GM18909 (cell line): ENCODE results near the gene GUCA2B.

ENCODE experiments used
- ATAC-seq: cut with Tn5 transposase; IDR thresholded peaks from one replicate; pipeline ENCODE4 v1.9.1; 2021; ENCODE audit warnings: mild to moderate bottlenecking; ENCODE audit not compliant: unreplicated experiment, poor library complexity

The GUCA2B gene

DNA sequence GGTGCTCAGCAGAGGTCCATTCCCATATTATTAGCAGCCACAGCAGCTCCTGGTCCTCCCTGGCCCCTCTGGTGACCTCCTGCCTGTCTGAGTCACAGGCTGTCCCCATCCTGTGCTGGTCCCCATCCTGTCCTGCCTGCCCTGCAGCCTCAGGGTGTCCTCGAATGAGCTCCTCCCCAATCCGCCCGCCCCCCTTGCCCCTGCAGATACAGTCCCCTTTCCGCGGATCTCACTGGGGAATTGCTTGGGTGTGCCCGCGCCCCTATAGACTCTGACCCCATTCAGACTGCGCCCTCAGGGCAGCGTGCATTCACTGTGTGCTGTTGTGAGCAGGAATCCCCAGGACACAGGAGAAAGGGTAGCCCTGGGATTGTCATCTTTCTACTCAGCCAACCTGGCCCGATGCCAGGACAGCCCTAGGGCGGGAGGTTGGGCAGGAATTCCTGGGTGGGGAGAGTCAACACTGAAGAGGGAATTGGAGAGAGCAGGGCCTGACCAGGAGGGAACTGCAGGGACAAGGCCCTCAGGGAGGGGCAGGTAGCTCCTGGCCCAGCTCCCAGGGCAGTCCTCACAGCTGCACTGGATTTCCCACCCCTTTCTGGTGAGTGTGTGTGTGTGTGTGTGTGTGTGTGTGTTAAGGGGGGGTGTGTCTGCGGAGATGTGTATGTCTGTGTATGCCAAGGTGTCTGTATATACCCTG, 12.5 kb downstream of the GUCA2B start:
- no peak for ATAC-seq

DNA sequence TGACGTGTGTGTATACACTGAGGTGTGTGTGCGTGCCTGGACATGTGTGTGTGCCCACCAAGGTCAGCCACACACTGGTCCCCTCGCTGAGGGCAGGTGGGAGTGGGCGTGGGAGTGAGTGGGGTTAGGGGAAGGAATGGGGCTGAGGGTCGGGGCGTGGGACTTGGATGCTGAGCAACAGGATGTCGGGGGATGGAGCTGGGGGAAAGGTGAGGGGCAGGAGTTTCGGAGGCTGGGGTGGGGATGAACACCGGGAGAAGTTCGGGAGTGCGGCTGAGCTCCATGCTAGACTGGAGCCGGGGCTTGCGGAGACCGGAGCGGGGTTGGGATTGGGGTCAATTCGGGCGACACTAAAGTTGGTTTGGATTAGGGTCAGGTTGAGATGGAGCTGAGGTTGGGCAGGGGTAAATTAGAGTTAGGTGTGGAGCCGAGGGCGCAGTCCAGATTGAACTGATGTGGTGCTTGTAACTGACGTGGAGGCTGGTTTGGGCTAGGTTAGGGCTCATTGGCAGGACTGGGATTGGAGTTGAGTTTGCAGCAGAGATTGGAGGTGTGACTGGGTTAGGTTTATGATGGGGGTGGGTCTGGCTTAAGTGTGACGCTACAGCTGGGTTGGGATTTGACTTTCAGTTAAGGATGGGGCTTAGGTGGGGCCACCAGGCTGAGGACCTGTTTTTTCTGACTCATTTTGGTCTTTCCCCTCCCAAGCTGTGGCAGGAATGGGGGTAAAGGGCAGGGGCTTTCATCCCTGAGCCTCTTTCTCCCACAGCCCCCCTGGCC, 14.6 kb downstream of the GUCA2B start:
- no peak for ATAC-seq

DNA sequence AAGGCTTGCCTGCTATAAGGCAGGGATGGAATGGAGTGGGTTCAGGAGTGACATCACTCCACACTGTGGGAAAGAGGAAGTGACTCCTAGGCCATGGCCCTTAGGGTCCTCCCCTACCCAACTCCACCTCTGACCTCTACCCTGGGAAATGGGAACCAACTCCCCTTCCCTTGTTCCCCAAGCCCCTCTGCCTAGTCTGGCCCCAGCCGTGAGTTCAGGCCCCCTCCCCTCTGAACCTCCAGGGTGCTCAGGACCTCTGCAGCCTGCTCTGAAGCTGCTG, 15.1 kb downstream of the GUCA2B start:
- ATAC-seq: no peak

DNA sequence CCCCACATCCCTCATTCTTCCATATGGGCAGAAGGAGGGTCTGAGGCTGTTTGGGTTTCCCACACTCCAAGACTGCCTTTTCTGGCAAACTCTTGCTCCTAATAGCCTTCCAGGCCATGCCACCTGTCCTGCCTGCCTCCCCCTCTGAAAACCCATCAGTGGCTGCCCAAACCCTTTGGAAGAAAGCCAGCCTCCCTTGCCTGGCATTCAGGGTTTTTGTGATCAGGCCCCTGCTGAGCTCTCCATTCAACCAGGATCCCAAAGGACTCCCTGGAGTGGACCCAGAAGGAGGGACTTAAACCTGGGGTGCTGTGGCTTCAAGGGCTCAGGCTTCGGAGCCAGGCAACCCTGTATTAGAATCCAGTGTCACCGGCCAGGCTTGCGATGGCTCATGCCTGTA, 15.6 kb downstream of the GUCA2B start:
- no peak for ATAC-seq

DNA sequence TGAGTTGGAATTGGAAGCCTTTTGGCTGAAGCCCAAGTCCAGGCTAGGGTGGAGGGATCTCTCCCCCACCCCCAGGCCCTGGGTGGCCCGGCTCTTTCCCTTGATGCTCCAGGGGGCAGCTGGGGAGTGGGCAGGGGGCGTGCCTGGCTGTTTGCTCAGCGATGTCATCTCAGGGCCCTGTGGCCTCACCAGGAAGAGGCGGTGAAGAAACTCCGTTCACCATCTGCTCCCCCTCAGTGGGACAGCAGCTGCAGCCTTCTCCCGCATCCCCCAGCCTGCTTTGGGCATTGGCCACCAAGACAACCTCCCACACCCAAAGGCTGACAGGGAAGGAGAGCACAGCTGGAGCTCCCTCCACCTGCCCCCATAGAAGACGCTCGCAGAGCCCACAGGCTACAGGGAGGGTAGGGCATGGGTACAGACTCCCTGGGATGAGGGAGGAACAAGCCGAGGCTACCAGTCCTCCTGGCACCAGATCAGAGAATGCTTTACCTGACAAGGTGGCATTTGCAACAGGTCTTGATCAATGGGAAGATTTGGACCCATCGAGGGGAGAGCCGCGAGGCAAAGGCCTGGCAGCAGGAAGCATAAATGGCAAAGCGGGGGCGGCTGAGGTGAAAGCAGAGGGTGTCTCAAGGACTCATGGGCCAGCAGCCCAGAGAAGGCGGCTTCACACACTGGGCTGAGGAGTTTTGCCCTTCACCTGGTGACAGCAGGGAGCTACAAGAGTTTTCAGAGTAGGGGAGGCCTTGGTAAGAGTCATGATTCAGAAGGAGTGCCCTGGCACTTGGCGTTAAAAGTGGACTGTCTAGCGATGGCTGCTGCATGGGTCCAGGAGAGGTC, 17.8 kb downstream of the GUCA2B start:
- ATAC-seq: no peak

DNA sequence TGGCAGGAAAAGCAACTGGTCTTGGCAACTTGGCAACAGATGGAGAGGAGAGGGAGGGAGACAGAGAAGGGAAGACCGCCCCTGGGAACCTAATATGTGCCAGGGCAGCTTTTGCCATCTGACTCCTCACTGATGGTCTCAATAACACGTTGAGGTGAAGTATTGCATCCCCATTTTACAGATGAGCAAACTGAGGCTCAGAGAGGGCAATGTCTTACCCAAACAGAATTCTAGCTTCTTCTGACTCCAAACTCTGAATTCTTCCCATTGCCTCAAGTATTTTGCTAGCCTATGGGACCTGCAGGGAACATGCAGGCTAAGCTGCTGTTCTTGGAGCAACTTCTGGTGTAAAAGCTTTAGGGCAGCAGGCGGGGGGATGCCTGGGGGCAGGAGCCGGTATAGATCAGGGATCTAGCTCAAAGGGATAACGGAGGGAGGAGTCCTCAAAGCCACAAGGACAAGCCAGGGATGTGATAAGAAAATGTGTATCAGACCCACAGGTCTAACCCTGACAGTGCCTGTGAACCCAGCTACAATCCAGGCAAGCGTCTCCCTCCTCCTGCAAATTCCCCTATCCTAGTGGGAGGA, 18.6 kb downstream of the GUCA2B start:
- no peak for ATAC-seq

DNA sequence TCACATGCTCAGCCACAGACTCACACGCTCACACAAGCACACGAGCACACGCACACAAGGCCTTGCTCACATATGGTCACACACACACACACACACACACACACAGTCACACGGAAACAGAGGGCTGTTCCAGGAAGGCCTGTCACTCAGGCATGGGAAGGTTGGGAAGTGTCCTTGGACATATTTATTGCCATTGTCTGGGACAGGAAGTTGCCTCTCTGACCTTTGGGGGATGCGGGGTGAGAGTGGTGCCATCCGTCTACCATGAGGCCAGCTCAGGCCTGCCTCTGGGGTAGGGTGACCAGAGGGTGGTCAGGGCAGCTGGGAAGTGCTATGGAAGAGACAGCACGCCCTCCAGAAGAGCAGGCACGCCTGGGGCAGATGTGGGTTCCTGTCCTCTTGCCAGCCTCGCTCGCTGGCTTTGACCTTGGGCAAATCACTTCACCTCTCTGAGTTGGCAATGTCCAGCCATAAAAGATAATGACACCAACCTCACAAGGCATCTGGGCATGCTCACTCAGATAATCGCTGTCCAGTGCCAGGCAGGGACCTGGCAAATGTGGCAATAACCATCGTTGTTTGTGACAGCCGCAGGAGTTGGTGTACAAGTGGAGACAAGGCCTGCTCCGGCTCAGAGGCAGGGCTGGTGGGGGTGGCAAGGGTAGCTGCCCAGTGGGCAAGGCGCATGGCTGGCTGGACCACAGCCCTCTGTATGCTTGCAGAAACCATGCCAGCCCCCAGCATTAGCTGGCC, 19.3 kb downstream of the GUCA2B start:
- ATAC-seq: no peak

DNA sequence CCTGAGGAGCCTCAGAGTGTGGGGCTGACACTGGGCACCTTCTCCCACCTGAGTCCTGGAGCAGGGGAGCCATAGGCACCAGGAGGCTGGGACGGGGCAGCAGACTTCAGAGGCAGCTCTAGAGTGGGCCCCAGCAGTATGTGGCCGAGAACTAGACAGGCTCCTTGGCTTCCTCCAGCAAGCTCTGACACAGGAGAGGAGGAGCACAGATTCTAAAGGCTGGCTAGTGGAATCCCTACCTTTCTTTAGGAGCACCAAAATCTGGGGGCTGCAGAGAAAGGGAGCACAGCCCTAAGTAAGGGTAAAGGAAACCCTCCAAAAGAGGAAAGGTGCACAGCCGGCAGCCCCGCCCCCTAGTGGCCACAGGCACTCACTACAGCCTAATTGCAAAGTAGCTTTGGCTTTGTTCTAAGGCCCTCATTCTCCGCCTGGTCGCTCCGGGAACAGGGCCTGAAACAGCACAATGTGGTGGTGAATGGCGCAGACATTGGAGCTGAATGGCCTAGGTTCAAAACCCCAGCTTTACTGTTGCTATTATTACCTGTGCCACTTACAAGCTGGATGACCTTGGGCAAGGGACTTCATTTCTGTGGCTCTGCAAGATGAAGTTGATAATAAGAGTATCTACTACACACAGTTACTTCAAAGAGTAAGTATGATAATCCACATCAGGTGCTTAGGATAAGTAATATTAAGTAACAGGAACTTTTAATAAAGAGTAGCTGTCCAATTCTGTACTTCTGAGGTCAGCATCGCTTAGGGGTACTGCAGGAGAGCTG, 20.1 kb downstream of the GUCA2B start:
- ATAC-seq: no peak

DNA sequence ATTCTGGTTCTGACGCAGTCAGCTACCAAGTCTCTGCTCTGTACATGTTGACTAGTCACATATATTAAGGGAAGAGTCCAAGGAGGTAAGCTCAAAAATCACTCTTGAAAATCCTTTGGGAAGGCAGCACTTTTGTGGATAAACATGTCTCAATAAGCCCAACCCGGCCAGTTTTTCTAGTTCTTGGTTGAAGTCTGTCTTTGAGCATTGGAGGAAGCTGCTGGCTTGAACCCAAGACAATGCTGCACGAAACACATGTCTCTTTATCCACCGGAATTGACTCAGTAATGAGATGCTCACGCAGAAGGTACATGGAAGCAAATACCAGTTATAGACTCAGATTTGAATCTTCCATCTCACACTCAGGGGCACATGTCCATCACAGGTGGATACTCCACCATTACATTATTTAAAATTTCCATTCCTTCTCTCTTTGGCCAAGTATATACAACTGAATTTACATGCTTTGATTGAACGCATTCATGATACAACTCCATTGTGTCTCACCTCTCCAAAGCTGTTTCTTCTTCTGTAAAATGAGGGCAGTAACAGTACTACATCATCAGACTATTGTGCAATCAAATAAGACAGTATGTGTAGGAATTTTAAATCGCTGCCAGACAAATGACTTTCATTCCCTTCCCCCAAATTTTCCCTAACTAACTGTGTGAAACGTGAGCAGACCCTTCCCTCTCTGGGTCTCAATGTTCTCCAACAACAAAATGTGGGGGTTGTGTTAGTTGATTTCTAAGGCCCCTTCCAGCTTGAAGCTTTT, 20.9 kb downstream of the GUCA2B start:
- ATAC-seq: no peak

DNA sequence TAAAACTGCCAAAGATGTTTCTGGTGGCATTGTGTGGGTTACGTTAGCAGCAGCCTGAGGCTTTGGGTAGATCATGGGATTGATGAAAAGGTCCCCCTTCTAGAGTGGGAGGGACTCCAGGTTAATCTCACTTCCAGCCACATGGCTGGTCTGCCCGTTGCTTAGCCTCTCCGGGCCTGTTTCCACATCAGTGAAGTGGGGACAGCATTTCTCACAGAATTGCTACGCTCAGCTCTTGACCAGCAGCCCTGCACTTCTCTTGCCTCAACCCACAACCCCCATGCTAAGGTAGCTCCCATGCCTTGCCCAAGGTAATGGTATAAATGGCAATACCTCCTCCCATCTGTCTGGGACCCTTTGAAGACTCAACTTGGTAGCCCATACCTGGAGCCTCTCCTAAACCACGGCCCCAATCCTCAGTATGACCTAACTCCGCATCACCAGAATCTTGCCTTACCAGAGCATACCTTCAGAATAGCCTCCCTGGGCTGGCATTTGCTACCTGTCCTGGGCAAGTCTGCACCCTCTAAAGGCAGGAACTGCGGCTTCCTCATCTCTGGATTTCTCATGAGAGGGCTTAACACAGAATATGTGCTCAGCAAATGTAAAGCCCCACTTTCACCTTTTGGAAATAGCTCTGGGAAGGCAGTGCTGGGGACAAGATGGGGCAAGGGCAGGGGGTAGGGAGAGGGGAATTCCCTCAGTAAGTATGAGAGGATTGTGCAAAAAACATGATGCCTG, 22.3 kb downstream of the GUCA2B start:
- ATAC-seq: no peak

DNA sequence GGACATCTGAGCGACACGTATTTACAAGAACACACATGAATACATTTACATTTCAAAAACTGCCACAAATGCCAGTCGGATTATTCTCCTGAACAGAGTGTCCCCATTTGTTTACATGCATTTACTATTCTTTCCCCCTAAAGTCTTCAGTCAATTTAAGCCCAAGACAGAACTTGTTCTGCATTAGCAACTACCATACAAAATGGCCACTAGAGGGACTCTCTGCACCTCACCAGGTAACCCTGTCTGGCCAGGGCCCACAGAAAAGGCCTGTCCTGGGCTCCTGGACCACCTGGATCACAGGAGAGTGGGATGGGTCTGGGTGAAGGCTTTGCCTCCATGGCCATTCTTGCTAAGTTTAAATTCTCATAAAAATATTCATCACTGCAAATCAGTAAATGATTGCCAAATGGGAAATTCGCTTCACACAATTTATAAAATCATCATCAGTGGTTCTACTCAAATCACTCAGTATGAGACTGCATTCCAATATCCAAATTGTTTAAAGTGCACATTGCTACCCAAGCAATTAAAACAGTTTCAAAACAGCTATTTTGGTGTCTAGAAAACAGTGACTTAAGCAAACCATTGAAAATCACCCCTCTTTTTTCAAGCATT, 23.8 kb downstream of the GUCA2B start:
- ATAC-seq: no peak

DNA sequence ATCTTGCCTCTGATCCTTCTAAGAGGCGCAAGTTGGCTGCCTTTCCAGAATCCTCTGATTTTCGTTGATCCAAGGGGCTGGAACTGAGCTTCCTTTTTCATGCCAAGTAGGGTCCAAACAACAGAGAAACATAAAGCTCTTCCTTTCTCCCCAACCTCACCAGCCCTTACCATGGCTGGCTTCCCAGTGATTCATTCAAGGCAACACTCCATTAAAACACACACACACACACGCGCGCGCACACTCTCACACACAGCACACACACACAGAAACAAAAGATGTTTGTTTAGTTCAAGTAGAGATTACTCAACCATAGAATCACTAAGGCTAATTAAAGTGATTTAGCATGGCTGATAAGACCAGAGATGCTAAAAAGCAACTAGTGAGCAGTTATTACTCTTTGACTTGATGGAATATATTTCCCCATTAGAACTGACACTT, 24.4 kb downstream of the GUCA2B start:
- no peak for ATAC-seq

DNA sequence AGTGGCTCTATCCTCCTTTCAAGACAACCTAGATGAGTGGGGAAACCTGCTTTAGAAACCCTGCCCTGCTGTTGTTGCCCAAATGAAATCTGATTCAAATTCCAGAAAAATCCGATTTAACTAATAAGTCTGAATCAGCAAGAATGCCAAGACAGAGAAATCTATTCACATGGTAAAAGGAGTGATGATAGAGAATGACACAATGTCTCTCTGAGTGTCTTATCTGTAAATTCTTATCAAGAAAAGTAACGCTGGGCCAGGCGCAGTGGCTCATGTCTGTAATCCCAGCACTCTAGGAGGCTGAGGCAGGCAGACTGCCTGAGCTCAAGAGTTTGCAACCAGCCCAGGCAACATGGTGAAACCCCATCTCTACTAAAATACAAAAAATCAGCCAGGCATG, 25.0 kb downstream of the GUCA2B start:
- no peak for ATAC-seq

DNA sequence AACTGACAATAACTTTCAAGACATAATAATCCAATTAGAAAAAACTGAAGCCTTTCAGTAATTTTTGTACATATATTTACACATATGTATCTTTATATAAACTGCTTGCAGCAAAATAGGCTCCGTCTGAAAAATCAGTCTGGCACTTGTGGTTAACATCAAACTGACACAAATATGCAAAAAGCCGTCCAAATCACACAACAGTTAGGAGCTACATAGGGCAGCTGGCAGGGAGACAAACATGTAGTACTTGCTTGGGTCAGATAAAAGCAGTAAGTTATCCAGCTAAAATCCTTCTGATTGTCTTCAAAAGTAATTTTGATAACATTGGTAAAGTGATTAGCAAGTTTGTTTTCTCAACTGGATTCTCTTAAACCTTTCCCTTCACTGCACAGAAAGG, 26.1 kb downstream of the GUCA2B start:
- ATAC-seq: no peak

DNA sequence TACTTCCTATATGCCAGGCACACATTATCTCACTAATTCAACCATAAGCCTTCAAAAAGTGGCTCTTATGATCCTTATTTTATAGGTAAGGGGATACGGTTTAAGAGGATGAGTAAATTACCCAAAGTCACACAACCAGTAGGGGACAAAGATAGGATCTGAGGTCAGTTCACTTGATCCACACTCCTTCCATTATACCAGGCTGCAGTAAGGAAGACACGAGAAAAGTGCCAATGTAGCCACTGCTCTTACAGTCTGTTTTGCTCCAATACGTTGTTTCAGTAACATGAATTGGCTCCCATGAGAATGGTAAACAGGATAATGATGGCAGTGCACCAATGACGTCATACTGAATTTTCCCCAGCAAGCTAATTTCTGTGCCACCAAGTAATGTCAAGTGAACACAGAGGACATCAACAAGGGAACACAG, 26.7 kb downstream of the GUCA2B start:
- ATAC-seq: no peak

DNA sequence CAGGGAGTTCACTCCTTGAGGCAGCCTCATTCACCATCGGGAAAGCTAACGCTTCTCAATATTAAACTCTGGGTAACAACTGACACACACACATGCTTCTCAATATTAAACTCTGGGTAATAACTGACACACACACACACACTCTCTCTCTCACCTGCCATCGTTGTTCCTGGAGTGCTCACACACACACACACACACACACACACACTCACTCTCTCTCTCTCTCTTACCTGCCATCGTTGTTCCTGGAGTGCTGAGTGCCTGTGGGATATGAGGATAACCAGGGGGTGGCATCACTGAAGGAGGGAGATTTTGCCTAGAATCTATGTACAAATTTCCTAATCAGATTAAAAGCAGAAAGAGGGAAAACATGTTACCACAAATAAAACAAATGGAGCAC, 28.5 kb downstream of the GUCA2B start:
- ATAC-seq: no peak

DNA sequence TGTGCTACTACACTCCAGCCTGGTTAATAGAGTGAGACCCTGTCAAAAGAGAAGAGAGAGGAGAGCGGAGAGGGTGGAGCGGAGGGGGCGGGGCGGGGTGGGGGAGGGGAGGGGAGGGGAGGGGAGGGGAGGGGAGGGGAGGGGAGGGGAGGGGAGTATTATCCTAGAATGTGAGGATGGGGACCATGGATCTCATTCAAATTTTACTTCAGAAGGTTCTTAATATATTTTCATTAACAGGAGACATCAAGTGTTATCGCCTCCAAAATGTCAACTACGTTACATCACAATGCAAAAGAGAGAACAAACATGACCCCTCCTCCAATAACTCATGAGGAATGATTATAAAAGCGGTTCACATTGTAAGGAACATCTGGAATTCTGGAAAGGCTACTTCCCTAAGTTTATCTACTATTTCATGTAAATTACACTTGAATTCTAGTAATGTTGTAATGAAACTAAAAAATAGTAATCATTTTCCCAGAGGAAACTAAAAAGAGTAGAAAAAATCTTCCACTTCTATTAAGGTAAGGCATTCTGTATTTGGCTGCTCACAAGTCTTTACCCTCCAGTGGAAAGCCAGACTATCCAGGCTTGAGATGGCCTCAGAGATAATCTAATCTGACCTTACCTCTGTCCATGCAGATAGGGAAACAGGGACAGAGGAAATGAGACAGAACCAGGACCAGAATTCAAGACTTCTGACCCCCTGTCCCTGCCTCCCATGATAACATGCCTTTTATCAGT, 30.2 kb downstream of the GUCA2B start:
- ATAC-seq: no peak
